B cell (primary cell): ENCODE measurements around the gene ANKS1B. TPM values are rescaled to one million over a fixed set of nuclear protein-coding genes. Genes with fewer than 3 reads are reported as not detected.

Experiments
- ATAC-seq: fragments of 200-7000 bp; cut with Tn5 transposase; one replicate; pipeline ENCODE4 v1.10.0; 2021; ENCODE audit warnings: low read depth, mild to moderate bottlenecking, moderate number of reproducible peaks, moderate library complexity
- CTCF ChIA-PET: fragments of 350-600 bp; sonication (Branson Sonifier 250); formaldehyde crosslinking; loops from one replicate; lab custom pipeline; 2021; ENCODE audit warnings: antibody characterized with exemption, inconsistent platforms; lab: Charles Lee
- POLR2A ChIA-PET: fragments of 350-600 bp; sonication (Branson Sonifier 250); formaldehyde crosslinking; loops from one replicate; lab custom pipeline; 2021; ENCODE audit warnings: antibody characterized with exemption; lab: Charles Lee
- DNase-seq: peaks from one replicate; pipeline ENCODE4 v3.0.0; 2013
- H2AFZ ChIP-seq: 2 replicates; pipeline ENCODE4 v1.6.1; 2012; ENCODE audit warnings: mild to moderate bottlenecking, low read depth, low read length; ENCODE audit not compliant: insufficient read depth, poor library complexity, severe bottlenecking
- H3K27ac ChIP-seq, 2 donors: 1 replicate in 1 of 2; 2 replicates in 1 of 2; pipeline ENCODE4 v1.5.1; 2012 to 2013; ENCODE audit warnings: low read length in 2 of 2, mild to moderate bottlenecking in 2 of 2, moderate library complexity in 1 of 2
- H3K27me3 ChIP-seq, 4 experiments: fragments of 200-600 bp in 1 of 4; sonication (generic) in 1 of 4; replicated peaks in 1 of 4; 1 replicate in 2 of 4; 2 replicates in 2 of 4; pipeline versions ENCODE4 v1.6.1 to v1.7.0; 2013 to 2016; ENCODE audit warnings: low read length in 3 of 4, mild to moderate bottlenecking in 2 of 4, mixed read lengths in 1 of 4, moderate library complexity in 1 of 4; ENCODE audit not compliant: insufficient read depth in 4 of 4, control insufficient read depth in 3 of 4; ENCODE audit errors: control extremely low read depth in 1 of 4
- H3K36me3 ChIP-seq, 2 experiments: replicated peaks in 1 of 2; 1 replicate in 1 of 2; 2 replicates in 1 of 2; pipeline versions ENCODE4 v1.6.1 to v1.7.1; 2013; ENCODE audit warnings: low read length in 1 of 2; ENCODE audit not compliant: insufficient read depth in 2 of 2, control insufficient read depth in 1 of 2; ENCODE audit errors: control extremely low read depth in 1 of 2, extremely low read depth in 1 of 2
- H3K4me1 ChIP-seq, 2 donors: fragments of 200-600 bp in 1 of 2; sonication (generic) in 1 of 2; 1 replicate in 1 of 2; 2 replicates in 1 of 2; pipeline versions ENCODE4 v1.5.1 to v1.6.1; 2013 to 2017; ENCODE audit warnings: low read length in 2 of 2; ENCODE audit not compliant: control insufficient read depth in 2 of 2, insufficient read depth in 2 of 2
- H3K4me2 ChIP-seq: replicated peaks from 2 replicates; pipeline ENCODE3; 2012; ENCODE audit warnings: mild to moderate bottlenecking, low read depth, low read length; ENCODE audit not compliant: poor library complexity, severe bottlenecking
- H3K4me3 ChIP-seq, 5 experiments: fragments of 200-600 bp in 1 of 5; sonication (generic) in 1 of 5; 1 replicate in 3 of 5; 2 replicates in 2 of 5; pipeline versions ENCODE4 v1.5.1 to v1.7.0; 2011 to 2016; ENCODE audit warnings: low read length in 4 of 5, mild to moderate bottlenecking in 4 of 5, low read depth in 2 of 5, control low read depth in 1 of 5, moderate library complexity in 1 of 5; ENCODE audit not compliant: insufficient read depth in 1 of 5; ENCODE audit errors: control extremely low read depth in 1 of 5, extremely low read depth in 1 of 5
- H3K79me2 ChIP-seq: fragments of 200-600 bp; sonication (generic); one replicate; pipeline ENCODE4 v1.6.0; 2016; ENCODE audit warnings: low read length; ENCODE audit not compliant: control insufficient read depth, insufficient read depth
- H3K9ac ChIP-seq: fragments of 200-600 bp; sonication (generic); 2 replicates; pipeline ENCODE4 v1.6.1; 2017; ENCODE audit warnings: mild to moderate bottlenecking, low read length, moderate library complexity
- H3K9me3 ChIP-seq, 3 donors: one replicate each; pipeline versions ENCODE4 v1.6.1 to v1.7.1; 2013; ENCODE audit warnings: low read length in 2 of 3; ENCODE audit not compliant: control insufficient read depth in 2 of 3, insufficient read depth in 1 of 3; ENCODE audit errors: control extremely low read depth in 1 of 3
- H4K20me1 ChIP-seq: 2 replicates; pipeline ENCODE4 v1.6.0; 2012; ENCODE audit warnings: mild to moderate bottlenecking, low read length; ENCODE audit not compliant: insufficient read depth, control insufficient read depth, poor library complexity, severe bottlenecking
- H3K27ac Mint-ChIP-seq: one replicate; pipeline ENCODE4 v1.8.0; 2021; ENCODE audit warnings: mixed read lengths
- H3K27me3 Mint-ChIP-seq: one replicate; pipeline ENCODE4 v1.8.0; 2021; ENCODE audit warnings: mixed read lengths
- H3K4me1 Mint-ChIP-seq: one replicate; pipeline ENCODE4 v1.8.0; 2021; ENCODE audit warnings: mixed read lengths
- H3K4me3 Mint-ChIP-seq: one replicate; pipeline ENCODE4 v1.8.0; 2021; ENCODE audit warnings: mixed read lengths
- H3K9me3 Mint-ChIP-seq: one replicate; pipeline ENCODE4 v1.8.0; 2022; ENCODE audit warnings: mixed read lengths; ENCODE audit not compliant: insufficient read depth
- EZH2 ChIP-seq: IDR thresholded peaks from 2 replicates; pipeline ENCODE4 v1.6.1; 2012; ENCODE audit warnings: borderline replicate concordance, low read depth, mild to moderate bottlenecking, moderate library complexity, low read length; ENCODE audit not compliant: insufficient read depth, poor library complexity, severe bottlenecking
- WGBS: methylation state at CpG from one replicate; pipeline ENCODE4 v1.1.5; 2013; ENCODE audit warnings: missing lambda C conversion rate; ENCODE audit not compliant: insufficient coverage; 5-methylcytosine and 5-hydroxymethylcytosine counted together
- intact Hi-C: fragments of 100-400 bp; cut with micrococcal nuclease; formaldehyde crosslinking; loops from one replicate; pipeline ENCODE4 v1.10.0; 2022
- polyA plus RNA-seq: library from polyadenylated mRNA; depleted of rRNA; stranded (reverse); fragments of >200 nt; gene quantifications from 2 replicates; pipeline ENCODE4 v1.2.3, GENCODE V29; 2012
- total RNA-seq, 2 donors: library from RNA; stranded (reverse); fragments of 120-200 nt in 1 of 2; gene quantifications; 1 replicate in 1 of 2; 2 replicates in 1 of 2; pipeline versions ENCODE4 v1.2.3 to v1.2.4, GENCODE V29; 2013 to 2022
- TF ChIP-seq, protein P1 (sequence below): fragments of 200-600 bp; IDR thresholded peaks from one replicate; pipeline ENCODE4 v1.8.0; 2022; ENCODE audit warnings: antibody characterized with exemption, mild to moderate bottlenecking

ANKS1B gene
- total and polyA plus RNA-seq, 2 donors (not counting 1 experiment from before 2014, with no cell fraction given): not detected

- no peak overlapping the region for H3K27ac Mint-ChIP-seq
- CTCF ChIA-PET: no interaction called here
- H3K27me3 ChIP-seq: no peaks in the 10 kb centered on the region
- DNase-seq (no peak), ATAC-seq (no peak)
- WGBS: 50% methylated on average over 1 of the region's 5 CpGs
- H3K9me3 ChIP-seq: no peaks in the 10 kb centered on the region
- H3K27me3 Mint-ChIP-seq: no peaks in the 10 kb centered on the region
- no peak overlapping the region for H3K4me3 ChIP-seq
- no peaks in the 10 kb centered on the region for H3K79me2 ChIP-seq
- no peaks in the 10 kb centered on the region for H3K4me1 Mint-ChIP-seq
- no peak overlapping the region for H2AFZ ChIP-seq
- TF ChIP-seq, protein P1, sequence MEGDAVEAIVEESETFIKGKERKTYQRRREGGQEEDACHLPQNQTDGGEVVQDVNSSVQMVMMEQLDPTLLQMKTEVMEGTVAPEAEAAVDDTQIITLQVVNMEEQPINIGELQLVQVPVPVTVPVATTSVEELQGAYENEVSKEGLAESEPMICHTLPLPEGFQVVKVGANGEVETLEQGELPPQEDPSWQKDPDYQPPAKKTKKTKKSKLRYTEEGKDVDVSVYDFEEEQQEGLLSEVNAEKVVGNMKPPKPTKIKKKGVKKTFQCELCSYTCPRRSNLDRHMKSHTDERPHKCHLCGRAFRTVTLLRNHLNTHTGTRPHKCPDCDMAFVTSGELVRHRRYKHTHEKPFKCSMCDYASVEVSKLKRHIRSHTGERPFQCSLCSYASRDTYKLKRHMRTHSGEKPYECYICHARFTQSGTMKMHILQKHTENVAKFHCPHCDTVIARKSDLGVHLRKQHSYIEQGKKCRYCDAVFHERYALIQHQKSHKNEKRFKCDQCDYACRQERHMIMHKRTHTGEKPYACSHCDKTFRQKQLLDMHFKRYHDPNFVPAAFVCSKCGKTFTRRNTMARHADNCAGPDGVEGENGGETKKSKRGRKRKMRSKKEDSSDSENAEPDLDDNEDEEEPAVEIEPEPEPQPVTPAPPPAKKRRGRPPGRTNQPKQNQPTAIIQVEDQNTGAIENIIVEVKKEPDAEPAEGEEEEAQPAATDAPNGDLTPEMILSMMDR: no peak
- TF ChIP-seq EZH2: no peak
- intact Hi-C loops: no loop called here
- H4K20me1 ChIP-seq: no peaks in the 10 kb centered on the region
- H3K4me2 ChIP-seq: no peak overlapping the region
- no peaks in the 10 kb centered on the region for H3K36me3 ChIP-seq
- POLR2A ChIA-PET: no interaction called here
- no peak overlapping the region for H3K27ac ChIP-seq
- H3K9me3 Mint-ChIP-seq: no peaks in the 10 kb centered on the region
- H3K4me1 ChIP-seq: no peaks in the 10 kb centered on the region
- no peak overlapping the region for H3K4me3 Mint-ChIP-seq
- no peak overlapping the region for H3K9ac ChIP-seq
These were observed 897.5 kb downstream of the ANKS1B start for GRCh38 chr12:99087278-99087677.

DNA sequence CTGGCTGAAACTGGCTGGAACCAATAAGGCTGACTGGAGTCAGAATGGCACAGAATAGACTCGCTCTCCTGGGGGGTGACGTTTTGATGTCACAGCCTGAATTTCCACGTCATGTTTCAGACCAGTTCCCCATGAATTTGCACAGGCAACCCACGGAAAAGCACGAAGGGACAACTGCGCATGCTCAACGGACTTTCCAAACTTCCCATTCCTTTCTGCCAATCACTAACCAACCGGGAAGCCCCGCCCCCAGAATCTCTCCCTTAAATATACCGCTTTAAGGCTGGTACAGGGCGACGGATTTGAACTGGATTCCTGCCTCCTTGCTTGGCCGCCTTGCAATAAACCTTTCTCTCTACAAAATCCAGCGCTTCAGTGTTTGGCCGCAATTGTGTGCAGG is 904.9 kb downstream of the ANKS1B start:
- DNase-seq (no peak), ATAC-seq (no peak)
- intact Hi-C loops: no loop called here
- Mint-ChIP-seq H3K27me3 (peaks cover under 1% of the 10 kb centered on the region), H3K9me3 (no peaks in the 10 kb centered on the region), H3K4me3 (no peak overlapping the region), H3K4me1 (no peaks in the 10 kb centered on the region), H3K27ac (no peak overlapping the region)
- CTCF ChIA-PET: no interaction called here
- H3K4me1 ChIP-seq: no peaks in the 10 kb centered on the region
- no peaks in the 10 kb centered on the region for H4K20me1 ChIP-seq
- no peaks in the 10 kb centered on the region for H3K79me2 ChIP-seq
- no peak overlapping the region for H3K9ac ChIP-seq
- no peak overlapping the region for H3K4me3 ChIP-seq
- no peaks in the 10 kb centered on the region for H3K36me3 ChIP-seq
- H3K4me2 ChIP-seq: no peak overlapping the region
- WGBS: 82% methylated on average over 12 of the region's 15 CpGs
- TF ChIP-seq, protein P1: no peak
- TF ChIP-seq EZH2: no peak
- H3K27ac ChIP-seq: no peak overlapping the region
- POLR2A ChIA-PET: no interaction called here
- H2AFZ ChIP-seq: no peak overlapping the region
- H3K27me3 ChIP-seq: no peaks in the 10 kb centered on the region
- H3K9me3 ChIP-seq: no peaks in the 10 kb centered on the region
